ENCODE results near the gene NFE2. TPM values are rescaled to one million over a fixed set of nuclear protein-coding genes. Genes with fewer than 3 reads are reported as not detected.
A peak's percentile ranks its signal among the peaks of the same experiment; 100 is the strongest.
"Not testable (repeated sequence)": the region's sequence is repeated elsewhere in the genome, so short reads cannot be mapped to it uniquely, and the experiment has no call there.

NFE2 gene
- polyA plus RNA-seq (2012; ENCODE audit: insufficient read depth, insufficient read length): not detected

DNA sequence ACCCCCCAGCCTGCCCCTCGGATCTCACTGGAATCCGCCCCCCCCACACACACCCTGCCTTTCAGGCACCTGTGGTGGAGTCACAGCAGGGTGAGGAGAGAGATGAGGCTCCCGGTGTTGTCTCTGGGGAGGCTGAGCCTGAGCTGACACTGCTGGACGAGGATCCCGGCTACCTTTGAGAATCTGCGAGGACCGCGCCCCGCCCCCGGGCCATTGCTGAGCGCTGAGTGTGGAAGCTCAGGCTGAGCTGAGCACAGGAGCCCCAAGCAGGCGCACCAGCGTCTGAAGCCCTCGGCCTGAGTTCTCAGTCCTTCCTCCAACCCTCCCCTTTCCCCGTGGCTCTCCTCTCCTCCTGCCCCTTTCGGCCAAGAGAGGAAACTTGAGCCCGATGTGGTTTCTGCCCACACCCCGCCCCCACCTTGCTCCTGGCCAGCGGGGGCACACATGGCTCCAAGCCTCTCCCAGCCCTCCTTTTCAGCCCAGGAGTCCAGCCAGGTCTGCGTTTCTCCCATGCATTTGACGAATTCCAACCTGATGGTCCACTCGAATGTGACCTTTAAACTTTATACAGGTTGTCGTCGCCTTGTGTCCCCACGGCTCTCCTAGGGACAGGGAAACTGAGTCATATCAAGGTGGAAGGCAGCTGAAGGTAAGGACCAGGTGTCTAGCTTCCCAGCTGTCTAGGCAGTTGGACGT, at the start of gene NFE2:
TSS of gene NFE2 (minus strand) at position 284 of the 696 bp plus-strand sequence. CDS start 5,767 bp downstream, outside the sequence.
- no peak within 1 kb of the TSS for H3K4me3 ChIP-seq (ENCODE audit: low read length)
- DNase-seq (ENCODE audit: low read depth, low spot score): no peak

DNA sequence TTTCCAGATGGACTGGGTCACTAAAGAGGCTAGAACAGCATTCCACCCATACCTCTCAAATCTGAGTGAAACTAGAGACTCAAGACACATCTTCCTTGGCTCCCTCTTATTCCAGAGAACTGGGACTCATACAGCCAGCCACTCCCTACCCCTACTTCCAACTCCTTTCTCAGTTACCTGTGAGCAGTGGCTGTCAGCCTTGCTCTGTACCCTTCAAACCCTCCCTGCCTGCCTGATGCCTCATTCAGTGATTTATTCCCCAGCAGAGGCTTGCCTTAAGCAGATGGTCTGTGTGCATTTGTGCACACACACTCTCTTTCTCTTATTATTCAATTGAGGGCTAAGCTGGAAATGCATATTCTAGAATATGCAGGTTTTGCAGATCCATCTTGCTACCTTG, 48.9 kb upstream of the NFE2 start:
- no peak overlapping the region for H3K4me3 ChIP-seq (ENCODE audit: low read length)
- DNase-seq (ENCODE audit: low read depth, low spot score): no peak

DNA sequence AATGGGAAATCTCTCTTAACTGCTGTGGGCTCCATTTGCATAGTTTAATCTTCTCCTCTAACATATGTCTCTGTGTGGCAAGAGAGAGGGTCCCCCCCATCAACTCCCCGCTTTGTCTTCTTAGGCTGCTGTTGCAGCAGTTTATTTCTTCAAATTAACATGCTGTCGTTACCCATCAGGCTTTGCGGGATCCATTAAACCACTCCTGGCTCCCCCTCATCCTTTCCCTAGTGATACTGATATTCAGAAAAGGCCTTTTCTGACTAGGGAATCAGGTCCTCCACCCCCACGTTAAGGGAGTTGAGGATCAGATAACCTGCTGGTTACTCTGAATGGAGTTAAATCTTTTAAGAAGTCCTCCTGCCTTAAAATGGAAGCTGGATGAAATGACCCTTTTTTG, 48.2 kb upstream of the NFE2 start:
- H3K4me3 ChIP-seq (ENCODE audit: low read length): no peak overlapping the region
- no peak for DNase-seq (ENCODE audit: low read depth, low spot score)

DNA sequence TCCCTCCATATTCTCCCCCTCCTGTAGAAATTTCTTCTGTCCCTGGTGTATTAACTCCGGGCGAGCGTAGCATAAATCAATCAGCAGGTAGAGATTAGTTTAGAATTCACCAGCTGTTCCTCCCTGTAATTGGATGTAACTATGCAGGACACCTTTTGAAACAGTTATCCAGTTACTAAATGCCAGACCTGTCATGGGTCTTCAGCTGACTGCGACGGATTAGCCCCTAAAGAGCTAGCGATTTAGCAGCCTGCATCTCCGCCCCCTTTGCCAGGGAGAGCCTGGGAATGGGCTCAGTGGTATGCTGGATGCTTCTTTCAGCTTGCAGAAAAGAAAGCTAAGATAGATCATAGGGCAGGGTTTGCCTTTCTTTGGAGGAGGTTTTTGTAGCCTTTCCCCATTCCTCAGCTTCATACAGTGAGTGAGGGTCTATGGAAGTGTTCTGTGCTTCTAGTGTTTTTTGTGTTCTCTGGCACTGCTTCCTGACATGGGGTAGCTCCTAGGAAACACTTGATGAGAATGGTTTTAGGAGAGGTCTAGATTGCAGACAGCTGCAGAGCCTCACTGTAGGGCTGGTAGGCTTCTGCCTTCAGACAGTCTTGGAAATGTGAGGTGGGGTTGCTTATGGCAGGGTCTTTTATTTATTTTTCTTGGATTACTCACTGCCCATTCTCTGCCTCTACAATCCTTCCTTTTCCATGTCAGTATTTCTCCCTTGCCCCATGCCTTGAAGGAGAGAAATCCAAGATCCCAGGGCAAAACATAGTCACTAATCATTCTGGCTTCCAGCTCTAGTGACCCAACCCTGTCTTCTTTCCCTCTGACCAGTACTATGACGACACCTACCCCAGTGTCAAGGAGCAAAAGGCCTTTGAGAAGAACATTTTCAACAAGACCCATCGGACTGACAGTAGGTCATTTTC, 40.8 kb upstream of the NFE2 start:
- DNase-seq (ENCODE audit: low read depth, low spot score): no peak

DNA sequence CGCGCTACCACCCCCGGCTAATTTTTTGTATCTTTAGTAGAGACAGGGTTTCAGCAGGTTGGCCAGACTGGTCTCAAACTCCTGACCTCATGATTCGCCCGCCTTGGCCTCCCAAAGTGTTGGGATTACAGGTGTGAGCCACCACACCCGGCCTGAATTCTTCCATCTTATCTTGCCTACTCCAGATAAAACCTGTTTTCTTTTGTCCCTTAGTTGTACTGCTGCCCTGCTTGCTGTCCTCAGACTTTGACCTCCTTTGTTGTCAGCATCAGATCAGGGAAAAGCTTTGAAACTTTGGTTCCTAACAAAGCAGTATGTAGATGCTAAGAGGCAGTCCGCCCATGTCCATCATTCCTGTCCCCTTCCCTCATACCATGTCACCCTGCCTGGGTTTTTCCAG, 40.0 kb upstream of the NFE2 start:
- DNase-seq (ENCODE audit: low read depth, low spot score): no peak
- no peak overlapping the region for H3K4me3 ChIP-seq (ENCODE audit: low read length)

More for the DNA sequence above, 40.8 kb upstream of the NFE2 start:
- no peak overlapping the region for H3K4me3 ChIP-seq (ENCODE audit: low read length)

DNA sequence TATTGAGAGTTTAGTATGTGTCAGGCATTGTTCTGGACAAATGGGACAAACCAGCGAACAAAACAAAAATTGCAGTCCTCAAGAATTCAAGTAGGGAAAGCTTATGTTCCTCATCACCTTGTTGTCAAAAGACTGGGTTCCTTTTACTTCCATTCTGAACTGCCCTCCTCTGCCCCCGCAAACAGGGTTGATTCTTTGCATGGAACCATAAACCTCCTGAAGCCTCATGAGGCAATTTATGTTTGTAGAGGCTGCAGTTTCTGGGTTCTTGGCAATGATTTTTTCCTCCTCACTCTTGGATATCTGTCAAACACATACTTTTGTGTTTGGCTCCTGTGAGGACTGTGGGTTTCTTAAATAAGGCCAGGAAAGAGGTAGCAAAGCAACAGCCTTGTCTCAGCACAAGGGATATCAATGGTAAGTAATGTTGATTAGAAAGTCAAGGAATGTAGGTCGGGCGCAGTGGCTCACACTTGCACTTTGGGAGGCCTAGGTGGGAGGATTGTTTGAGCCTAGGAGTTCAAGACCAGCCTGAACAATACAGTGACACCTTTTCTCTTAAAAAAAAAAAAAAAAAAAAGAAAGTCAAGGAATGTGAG, 38.0 kb upstream of the NFE2 start:
- no peak overlapping the region for H3K4me3 ChIP-seq (ENCODE audit: low read length)
- DNase-seq (ENCODE audit: low read depth, low spot score): no peak

DNA sequence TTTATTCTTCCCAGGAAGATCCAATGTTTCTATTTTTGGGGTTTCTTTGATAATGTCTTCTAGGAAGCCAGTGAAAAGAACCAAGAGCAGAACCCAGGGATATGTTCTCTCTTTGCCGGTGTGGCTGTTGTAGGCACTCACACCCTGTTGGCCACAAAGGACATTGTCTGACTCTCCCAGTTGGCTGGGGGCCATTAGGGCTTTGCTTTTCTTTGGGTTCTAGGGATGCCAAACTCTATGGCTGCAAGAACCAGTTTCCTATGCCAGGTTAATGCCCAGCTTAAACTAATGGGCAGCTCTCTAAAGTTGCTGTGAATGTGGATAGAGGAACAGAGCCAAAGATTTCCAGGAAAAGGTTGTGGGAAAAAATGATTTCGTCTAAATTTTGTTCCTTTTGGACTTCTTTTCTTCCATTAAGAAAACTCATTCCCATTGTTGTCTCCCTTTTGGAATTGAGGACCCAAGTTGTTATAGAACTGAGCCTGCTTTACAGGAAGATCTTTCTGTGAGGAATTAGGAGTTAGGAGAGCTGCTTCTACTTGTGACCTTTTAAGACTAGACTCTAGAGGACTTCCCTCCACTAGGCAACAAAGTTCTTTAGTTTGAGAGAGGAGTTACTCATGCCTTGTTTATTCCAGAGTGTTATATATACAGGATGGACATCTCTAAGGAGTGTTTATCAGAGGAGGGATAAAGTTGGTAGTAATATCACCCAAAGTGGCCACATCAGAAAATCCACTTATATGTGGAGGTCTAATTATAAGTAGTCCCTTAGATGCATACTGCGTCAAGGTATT, 37.2 kb upstream of the NFE2 start:
- no peak overlapping the region for H3K4me3 ChIP-seq (ENCODE audit: low read length)
- DNase-seq (ENCODE audit: low read depth, low spot score): no peak

DNA sequence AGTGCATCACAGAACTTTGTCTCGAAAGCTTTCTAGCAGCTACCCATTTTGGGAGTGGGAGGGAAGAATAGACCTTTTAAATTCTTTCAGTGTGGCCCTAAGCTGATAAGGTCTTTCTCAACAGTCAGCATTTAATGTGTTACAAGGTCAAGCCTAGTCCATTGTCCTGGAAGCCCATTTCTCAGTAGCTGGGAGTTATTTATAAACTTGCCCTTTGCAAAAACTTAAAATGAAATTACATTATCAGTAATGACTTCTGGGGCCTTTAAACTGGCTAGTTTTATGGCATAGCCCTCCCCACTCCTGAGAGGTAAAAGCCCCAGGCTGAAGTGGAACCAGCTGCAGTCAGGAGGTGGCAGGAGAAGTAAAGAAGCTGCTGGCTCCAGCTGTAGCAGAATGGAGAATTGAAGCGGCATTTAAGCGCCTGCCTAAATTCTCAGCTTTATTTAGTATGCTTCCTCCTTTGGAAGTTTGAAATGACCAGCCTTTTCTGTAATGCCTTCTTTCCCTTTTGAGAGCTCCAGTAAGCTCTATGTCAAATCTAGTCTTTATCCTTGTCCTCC, 36.5 kb upstream of the NFE2 start:
- DNase-seq (ENCODE audit: low read depth, low spot score): no peak
- H3K4me3 ChIP-seq (ENCODE audit: low read length): no peak overlapping the region

DNA sequence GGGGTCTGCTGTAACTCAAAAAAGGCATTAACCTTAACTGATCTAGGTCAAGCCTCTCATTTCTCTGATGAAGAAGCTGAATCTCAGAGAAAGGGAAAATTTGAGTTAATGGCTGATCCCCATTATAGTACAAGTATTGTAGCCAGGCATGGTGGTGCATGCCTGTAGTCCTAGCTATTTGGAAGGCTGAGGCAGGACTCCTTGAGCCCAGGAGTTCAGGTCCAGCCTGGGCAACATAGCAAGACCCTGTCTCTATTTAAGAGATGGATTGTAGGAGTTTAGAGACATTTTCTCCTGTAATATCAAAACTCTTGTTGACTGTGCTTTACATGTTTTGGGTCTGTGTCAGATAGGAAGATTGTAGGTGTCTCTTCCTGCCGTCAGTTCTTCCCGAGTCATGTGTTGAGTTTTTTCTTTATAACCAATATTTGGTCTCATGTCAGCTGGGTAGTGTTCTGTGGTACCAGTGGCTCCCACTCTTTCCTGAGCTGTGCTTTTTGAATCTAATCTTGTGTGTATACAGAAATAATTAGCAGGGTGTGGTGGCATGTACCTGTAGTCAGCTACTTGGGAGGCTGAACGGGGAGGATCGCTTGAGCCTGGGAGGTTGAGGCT, 32.7 kb upstream of the NFE2 start:
- DNase-seq (ENCODE audit: low read depth, low spot score): no peak
- H3K4me3 ChIP-seq (ENCODE audit: low read length): no peak overlapping the region

DNA sequence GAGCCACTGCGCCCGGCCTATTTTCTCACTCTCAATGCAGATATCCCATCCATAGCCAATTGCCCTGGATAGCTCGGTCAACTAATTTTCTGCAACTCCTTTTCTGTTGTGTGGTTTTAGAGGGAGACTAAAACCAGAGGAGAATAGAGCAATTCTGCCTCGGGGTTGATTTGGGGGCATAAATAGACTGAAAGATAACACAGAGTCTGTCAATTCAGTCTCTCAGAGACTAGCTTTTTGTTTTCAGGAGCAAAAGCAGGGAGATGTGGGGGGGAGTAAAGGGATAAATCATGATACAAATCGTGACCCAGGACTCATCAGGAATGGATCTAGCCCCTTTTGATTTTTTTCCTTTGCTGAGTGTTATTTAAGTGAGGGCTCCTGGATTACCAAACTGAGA, 30.6 kb upstream of the NFE2 start:
- DNase-seq (ENCODE audit: low read depth, low spot score): no peak
- H3K4me3 ChIP-seq (ENCODE audit: low read length): no peak overlapping the region

DNA sequence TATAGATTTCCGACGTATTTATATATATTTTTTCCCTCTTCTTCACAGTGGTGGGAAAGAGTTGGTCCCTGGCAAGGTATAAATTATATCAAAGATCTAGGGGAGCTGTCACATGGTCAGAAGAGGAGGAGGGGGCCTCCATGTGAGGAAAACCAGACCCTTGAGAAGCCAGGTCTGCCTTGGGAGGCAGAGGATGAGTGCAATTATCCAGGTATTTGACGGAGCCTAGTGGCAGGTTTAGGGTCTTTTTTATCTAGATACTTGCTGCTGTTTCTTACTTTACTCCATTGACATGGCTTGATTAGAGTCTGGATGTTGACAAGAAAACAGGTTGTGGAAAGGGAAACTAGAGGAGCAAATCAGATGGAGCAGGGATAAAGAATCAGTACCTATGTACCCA, 29.6 kb upstream of the NFE2 start:
- DNase-seq (ENCODE audit: low read depth, low spot score): no peak
- H3K4me3 ChIP-seq (ENCODE audit: low read length): no peak overlapping the region

DNA sequence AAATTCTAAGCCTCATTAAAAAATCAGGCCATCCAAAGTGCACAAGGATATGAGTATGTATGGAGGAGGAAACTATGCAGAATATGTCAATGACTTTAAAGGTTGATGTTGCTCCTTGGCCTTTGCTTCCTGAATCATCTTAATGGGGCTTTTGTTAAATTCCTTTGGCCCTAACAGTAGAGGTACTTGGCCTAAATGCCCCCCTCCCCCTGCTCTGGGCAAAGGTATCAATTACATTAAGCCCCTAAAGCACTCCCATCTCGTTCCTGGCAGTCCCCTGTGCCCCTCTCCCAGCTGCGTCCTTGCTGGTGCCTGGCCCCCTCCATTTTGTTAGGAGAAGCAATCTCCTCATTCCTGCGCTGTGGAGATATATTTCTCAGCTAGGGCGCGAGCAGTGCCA, 28.9 kb upstream of the NFE2 start:
- DNase-seq (ENCODE audit: low read depth, low spot score): no peak
- H3K4me3 ChIP-seq (ENCODE audit: low read length): no peak overlapping the region

DNA sequence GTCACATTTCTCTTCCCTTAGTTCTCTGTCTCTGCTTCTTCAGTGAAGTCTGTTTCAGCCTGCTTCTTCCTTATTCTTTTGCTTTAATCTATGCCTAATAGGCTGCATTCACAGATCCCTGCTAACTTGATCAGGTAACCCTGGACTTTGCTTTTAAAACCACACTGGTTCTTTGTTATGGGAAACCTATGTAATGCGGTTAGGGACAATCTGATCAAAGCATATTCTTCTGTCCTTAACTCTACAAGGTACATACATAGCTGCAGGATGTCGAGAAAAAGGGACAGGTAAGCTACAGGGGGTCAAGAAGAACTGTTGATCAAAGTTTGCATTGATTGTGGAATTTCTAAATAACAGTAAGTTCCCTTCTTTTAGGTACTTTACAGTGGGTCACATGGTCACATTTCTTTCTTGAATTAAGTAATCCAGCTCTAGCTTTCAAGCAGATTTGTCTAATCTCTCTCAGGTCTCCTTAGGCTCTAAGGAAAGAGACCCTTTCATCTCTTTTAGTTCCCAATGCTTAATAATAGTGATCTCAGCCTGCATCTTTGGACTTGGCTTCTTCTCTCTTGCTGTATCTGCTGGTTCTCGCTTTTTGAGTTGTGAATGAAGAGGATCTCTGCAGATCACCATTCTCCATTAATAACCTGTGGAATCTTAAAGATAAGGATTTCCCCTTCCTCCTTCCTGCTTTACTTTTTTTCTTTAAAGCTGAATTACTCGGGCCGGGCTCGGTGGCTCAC, 28.0 kb upstream of the NFE2 start:
- DNase-seq (ENCODE audit: low read depth, low spot score): no peak
- H3K4me3 ChIP-seq (ENCODE audit: low read length): no peak overlapping the region

DNA sequence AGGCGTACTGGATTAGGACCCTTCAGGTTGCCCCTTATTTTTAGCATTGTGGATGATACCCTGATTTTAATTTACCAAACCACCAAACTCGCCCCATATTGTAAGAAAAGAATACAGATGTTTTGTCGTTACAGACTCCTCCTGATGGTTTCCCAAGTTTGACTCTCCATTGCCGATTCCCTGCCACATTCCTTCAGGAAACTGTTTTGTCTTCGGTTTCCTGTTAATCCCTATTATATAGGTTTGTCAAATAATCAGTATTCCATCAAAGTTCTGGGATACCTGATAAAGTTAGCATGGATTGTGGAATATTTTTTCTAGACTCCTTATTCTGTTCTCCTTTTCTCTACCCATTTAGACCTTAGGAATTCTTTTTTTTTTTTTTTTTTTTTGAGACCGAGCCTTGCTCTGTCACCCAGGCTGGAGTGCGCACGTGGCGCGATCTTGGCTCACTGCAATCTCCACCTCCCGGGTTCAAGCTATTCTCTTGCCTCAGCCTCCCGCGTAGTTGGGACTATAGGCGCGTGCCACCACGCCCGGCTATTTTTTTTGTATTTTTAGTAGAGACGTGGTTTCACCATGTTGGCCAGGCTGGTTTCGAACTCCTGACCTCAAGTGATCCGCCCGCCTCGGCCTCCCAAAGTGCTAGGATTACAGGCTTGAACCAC, 24.8 kb upstream of the NFE2 start:
- DNase-seq (ENCODE audit: low read depth, low spot score): not testable (repeated sequence)
- peak overlapping the region; percentile 99 for H3K4me3 ChIP-seq (ENCODE audit: low read length)

DNA sequence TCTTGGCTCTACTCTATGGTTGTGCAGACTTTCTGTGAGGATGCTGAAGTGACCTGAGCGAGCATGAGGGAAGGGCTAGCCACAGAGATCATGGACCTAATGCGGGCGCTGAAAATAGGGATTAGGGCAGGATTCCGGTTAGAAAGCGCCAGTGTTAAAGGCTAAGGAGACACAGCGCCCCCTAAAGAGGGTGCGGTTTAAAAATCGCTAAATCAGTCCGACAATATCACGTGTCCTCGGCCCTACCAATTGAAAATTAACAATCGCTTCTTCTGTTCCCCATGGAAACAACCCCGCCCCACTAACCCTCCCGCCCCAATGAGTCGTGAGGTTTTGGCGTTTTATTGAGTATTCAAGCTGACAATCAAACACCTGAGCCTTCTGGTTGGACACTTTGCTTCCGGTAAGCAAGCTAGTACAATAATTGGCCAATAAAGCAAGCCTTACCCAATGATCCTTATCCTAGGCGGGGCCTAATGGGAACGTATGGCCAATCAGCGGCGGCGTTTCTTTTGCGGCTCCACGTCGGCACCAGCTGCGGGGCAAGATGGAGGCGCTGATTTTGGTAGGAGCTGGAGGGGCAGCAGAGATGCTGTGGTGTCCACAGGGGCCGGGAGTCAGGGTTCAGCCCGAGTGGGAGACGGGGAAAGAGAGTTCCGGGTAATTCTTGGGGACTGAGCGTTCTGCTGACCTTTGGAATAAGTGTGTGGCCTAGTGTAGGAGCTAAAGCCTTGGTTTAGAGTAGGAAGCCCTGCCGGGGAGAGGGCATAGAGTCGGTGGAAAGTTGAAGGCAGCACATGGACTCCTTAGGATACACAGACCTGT, 24.0 kb upstream of the NFE2 start, which contains the start of gene COPZ1:
TSS of gene COPZ1 (plus strand) at position 515 of the 825 bp plus-strand sequence. CDS start at position 548, 33 bp downstream.
- DNase-seq (ENCODE audit: low read depth, low spot score): peak; percentile 100

DNA sequence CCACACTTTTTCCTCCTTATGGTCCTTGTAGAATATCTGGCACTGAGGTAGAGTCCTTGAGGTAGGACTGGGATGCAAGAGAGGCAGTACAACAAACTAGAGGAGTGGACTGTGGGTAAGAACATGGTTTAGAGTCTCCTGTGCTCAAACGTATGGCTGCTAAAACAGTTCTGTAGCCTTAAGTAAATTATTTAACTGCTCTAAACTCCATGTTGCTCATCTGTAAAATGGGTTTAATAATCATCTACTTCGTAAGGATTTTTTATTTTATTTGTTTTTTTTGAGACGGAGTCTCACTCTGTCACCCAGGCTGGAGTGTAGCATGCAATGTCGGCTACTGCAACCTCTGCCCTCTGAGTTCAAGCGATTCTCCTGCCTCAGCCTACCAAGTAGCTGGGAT, 20.5 kb upstream of the NFE2 start:
- H3K4me3 ChIP-seq (ENCODE audit: low read length): no peak overlapping the region
- DNase-seq (ENCODE audit: low read depth, low spot score): no peak

More for the DNA sequence above, 24.0 kb upstream of the NFE2 start, which contains the start of gene COPZ1:
- H3K4me3 ChIP-seq (ENCODE audit: low read length): peak within 1 kb of the TSS; percentile 99
